T-helper 9 cell (primary cell): ENCODE measurements around the gene NANOG.
"Not testable (repeated sequence)": the region's sequence is repeated elsewhere in the genome, so short reads cannot be mapped to it uniquely, and the experiment has no call there.

Source experiments
- DNase-seq: peaks from one replicate; pipeline ENCODE4 v3.0.0-alpha.2; 2020
- total RNA-seq, 2 donors: gene quantifications; one replicate each; lab custom pipeline; 2026; lab: John Stamatoyannopoulos, UW

Gene NANOG
- total RNA-seq, result 0 reads per million in 2 donors

DNA sequence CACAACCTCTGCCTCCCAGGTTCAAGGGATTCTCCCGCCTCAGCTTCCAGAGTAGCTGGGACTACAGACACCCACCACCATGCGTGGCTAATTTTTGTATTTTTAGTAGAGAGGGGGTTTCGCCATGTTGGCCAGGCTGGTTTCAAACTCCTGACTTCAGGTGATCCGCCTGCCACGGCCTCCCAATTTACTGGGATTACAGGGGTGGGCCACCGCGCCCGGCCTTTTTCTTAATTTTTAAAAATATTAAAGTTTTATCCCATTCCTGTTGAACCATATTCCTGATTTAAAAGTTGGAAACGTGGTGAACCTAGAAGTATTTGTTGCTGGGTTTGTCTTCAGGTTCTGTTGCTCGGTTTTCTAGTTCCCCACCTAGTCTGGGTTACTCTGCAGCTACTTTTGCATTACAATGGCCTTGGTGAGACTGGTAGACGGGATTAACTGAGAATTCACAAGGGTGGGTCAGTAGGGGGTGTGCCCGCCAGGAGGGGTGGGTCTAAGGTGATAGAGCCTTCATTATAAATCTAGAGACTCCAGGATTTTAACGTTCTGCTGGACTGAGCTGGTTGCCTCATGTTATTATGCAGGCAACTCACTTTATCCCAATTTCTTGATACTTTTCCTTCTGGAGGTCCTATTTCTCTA is at the start of gene NANOG:
TSS of gene NANOG (plus strand) at position 519 of the 645 bp plus-strand sequence. CDS start 213 bp downstream, outside the sequence.
- not testable (repeated sequence) for DNase-seq

DNA sequence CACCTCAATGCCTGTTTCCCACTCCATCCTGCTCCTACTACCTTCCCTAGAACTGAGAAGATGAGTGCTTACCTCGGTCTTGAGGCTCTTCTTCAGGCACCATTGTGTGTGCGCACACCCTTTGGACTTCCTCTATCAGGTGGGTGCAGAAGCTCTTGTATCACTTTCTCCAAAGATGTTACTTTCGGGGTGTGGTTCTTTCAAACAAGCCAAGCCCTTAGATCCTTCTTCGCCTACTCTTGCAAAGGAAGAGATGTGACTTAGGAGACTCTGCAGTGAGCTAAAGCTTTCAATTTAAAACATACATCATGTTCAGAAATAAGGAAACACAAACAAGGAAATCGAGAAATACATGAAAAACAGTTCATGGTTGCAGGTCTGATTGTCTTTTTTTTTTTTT is 42.0 kb upstream of the NANOG start, which contains the start of gene CLEC4C:
TSS of gene CLEC4C (minus strand) at position 130 of the 400 bp plus-strand sequence. CDS start at position 103, 27 bp downstream.
- no peak for DNase-seq

DNA sequence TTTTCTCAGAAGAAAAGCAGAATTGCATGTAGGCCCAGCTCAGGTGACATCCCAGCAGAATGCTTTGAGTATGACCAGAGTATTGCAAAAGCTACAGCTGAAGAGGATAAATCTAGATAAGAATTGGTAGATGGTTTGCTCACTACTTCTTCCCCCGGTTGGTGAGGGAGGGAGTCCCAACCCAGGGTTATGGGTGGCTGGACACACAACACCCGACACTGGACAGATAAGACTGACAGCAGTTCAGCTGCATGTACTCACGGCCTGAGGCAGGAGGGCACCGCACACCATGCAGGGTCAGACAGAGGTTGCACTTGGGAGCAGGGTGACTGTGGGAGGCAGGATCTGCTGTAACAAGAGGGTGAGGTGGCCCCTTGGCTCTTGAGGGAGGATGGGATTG is 40.4 kb upstream of the NANOG start:
- DNase-seq, result no peak

DNA sequence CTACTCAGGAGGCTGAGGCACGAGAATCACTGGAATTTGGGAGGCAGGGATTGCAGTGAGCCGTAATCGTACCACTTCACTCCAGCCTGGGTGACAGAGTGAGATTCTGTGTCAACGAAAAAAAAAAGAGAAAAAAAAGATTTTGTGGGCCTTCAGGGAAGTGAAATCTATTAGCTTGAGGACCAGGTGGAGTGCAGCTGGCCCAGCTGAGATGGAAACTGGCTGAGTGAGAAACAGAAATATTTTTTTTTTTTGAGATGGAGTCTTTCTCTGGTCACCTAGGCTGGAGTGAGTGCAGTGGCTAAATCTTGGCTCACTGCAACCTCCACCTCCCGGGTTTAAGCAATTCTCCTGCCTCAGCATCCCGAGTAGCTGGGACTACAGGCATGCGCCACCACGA is 39.8 kb upstream of the NANOG start:
- no peak for DNase-seq

DNA sequence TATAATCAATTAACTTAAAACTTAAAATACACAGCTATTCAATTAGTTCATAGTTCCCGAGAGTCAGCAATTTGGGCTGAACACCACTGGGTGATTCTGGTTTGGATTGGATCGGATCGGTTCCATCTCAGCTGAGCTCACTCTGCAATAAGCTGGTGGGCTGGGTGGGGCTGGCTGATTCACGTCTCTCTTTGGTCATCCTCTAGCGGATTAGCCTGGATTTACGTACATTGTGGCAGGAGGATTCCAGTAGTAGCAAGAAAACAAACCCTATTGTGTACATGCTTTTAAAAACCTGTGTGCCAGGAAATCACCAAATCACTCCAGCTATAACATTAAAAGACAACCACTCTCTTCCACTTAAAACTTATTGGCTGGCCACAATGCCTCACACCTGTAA is 38.9 kb upstream of the NANOG start:
- no peak for DNase-seq

DNA sequence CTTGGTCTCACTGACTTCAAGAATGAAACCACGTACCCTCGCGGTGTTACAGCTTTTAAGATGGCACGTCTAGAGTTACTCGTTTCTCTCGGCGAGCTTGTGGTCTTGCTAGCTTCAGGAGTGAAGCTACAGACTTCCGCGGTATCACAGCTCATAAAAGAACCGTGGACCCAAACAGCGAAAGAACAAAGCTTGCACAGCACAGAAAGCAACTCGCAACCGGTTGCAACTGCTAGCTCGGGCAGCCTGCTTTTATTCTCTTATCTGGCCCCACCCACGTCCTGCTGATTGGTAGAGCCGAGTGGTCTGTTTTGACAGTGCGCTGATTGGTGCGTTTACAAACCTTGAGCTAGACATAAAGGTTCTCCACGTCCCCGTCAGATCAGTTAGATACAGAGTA is 37.8 kb upstream of the NANOG start:
- DNase-seq, result no peak

DNA sequence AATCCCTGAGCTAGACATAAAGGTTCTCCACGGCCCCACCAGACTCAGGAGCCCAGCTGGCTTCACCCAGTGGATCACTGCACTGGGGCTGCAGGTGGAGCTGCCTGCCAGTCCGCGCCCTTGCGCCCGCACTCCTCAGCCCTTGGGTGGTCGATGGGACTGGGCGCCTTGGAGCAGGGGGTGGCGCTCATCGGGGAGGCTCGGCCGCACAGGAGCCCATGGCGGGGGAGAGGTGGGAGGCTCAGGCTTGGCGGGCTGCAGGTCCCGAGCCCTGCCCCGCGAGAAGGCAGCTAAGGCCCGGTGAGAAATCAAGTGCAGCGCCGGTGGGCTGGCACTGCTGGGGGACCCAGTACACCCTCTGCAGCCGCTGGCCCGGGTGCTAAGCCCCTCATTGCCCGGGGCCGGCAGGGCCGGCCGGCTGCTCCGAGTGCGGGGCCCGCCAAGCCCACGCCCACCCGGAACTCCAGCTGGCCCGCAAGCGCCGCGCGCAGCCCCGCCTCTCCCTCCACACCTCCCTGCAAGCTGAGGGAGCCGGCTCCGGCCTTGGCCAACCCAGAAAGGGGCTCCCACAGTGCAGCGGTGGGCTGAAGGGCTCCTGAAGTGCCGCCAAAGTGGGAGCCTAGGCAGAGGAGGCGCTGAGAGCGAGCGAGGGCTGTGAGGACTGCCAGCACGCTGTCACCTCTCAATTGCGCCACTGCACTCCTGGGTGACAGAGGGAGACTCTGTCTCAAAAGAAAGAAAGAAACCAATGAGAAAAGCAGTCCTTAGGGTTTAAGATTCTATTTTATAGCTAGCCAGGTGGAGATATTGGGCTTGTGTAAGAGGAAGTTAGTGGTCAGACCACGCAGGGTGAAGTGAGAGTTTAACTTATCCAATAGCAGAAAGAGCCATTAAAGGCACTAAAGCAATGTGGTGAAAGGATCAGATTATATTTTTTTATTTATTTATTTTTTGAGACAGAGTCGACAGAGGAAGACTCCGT is 37.0 kb upstream of the NANOG start:
- DNase-seq, result not testable (repeated sequence)

DNA sequence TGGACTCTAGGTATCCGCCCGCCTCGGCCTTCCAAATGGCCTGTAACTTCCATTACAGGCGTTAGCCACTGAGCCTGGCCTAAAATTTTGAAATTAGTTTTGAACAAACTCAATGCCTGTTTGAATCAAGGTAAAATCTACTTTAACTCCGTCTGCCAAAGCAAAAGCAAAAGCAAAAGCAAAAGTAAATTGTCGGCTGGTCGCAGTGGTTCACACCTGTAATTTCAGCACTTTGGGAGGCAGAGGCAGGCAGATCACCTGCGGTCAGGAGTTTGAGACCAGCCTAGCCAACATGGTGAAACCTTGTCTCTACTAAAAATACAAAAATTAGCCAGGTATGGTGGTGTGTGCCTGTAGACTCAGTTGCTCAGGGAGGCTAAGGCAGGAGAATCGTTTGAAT is 33.5 kb upstream of the NANOG start:
- DNase-seq, result not testable (repeated sequence)

DNA sequence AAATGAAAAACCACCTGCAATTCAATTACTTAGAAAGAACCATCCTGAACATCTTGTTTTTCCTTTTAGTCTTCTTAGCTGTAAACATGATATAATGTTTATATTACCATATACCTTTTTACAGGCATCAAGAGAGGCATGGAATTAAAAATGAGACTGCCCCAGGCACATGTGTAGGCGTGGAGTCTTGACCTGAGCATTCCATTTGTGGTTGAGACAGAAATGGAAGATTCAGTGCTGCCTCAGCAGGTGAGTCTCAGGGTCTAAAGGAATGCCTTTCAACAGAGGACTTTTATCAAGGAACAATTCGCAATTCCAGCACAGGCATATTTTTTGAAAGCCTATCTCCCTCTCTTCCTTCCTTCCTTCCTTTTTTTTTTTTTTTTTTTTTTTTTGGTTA is 32.2 kb upstream of the NANOG start:
- no peak for DNase-seq

DNA sequence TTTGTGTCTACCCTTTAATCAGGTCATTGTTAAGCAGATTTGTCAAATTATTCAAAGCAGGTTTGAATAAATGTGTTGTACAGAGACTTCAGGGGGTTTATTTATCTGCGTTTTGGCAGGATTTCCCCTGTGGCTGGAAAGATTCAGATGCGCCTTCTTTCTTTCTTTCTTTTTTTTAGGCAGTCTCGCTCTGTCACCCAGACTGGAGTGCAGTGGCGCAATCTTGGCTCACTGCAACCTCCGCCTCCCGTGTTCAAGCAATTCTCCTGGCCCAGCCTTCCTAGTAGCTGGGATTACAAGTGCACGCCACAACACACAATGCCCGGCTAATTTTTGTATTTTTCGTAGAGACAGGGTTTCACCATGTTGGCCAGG is 30.4 kb upstream of the NANOG start:
- DNase-seq, result no peak

DNA sequence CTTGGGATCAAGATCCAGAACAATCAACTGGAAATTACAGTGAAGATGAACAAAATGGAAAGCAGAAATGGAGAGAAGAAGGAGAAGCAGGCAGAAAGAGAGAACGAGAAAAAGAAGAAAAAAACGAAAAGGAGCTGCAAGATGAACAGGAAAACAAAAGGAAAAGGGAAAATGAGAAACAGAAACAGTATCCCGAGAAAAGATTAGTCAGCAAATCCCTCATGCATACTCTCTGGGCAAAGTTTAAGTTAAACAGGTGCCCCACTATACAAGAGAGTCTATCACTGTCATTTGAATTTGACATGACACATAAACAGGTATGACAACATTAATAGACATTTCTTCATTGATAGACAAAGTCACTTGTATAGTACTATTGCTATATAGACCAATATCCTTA is 19.2 kb upstream of the NANOG start:
- no peak for DNase-seq

DNA sequence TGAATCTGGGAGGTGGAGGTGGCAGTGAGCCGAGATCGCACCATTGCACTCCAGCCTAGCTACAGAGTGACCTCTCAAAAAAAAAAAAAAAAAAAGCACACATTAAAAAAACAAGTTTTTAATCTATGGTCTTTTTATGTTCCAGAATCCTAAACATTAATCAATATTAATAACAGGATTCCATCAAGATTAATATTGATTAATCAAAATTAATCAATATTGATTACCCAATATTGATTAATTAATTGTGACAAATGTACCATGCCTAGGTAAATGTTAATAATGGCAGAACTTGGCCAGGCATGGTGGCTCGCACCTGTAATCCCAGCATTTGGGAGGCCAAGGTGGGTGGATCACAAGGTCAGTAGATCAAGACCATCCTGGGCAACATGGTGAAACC is 7.9 kb upstream of the NANOG start:
- no peak for DNase-seq

DNA sequence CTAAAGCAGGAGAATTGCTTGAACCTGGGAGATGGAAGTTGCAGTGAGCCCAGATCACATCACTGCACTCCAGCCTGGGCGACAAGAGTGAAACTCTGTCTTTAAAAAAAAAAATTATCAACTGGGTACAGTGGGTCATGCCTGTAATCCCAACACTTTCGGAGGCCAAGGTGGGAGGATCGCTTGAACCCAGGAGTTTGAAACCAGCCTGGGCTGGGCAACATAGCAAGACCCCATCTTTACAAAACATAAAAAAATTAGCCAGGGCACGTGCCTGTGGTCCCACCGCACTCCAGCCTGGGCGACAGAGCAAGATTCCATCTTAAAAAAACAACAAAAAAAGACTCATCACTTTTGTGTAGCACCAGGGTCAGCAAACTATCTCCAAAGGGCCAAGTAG is 7.1 kb upstream of the NANOG start:
- no peak for DNase-seq

DNA sequence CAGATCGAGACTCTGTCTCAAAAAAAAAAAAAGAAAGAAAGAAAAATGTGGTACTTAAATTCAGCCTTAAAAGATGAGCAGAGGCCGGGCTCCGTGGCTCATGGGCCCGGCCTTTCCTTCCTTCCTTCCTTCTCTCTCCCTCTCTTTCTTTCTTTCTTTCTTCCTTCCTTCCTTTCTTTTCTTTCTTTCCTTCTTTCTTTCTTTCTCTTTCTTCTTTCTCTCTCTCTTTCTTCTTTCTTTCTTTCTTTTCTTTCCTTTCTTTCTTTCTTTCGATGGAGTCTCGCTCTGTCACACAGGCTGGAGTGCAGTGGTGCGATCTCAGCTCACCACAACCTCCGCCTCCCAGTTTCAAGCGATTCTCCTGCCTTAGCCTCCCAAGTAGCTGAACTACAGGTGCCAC is 5.8 kb upstream of the NANOG start:
- DNase-seq, result not testable (repeated sequence)

DNA sequence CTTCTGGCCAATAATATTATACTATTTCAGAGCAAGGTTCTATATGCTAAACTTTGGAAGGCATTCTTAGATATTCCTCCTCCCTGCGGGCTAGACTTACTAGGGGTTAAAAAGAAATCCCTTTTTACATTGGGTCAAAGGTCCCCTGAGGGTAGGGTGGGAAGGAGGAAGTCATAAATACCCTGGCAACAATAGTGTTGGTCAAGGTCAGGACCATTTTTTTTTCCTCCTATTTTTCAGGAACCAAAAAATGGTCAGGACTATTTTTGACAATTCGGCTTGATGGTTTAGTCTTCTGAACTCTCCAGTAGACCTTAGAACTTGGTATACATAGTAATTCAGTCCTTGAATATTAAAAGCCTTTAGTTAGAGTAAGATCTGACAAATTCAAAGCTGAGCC is 4.5 kb upstream of the NANOG start:
- no peak for DNase-seq

DNA sequence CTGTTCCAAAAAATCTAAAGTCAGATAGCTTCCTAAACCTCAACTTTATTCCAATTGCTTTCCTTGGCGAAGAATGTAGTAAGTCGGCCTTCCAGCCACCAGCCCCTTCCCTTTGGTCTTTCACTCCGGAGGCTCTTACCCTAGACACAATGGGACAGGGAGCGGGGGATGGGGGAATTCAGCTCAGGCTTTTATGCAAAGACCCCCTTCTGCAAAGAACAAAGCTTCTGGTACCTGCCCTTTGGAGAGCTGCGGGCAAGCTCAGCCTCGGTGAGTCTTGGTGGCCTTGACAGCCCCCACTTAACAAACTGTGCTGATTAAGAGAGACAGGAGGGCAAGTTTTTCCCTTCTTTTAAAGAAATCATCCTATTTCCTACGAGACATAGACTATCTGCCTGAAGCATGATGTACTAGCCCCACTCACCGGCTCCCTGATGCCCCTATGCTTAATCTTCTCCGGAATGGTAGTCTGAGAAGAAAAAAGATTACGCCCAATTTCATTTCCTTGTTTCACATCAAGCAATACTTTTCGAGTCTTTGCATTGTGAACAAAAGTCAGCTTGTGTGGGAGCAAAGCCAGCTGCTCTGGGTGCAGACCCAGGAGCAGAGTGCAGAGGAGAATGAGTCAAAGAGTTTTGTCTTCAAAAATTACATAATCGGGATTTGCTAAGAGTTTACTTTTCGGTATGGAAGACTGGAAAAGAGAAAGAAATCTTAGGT is 1.5 kb upstream of the NANOG start:
- no peak for DNase-seq

DNA sequence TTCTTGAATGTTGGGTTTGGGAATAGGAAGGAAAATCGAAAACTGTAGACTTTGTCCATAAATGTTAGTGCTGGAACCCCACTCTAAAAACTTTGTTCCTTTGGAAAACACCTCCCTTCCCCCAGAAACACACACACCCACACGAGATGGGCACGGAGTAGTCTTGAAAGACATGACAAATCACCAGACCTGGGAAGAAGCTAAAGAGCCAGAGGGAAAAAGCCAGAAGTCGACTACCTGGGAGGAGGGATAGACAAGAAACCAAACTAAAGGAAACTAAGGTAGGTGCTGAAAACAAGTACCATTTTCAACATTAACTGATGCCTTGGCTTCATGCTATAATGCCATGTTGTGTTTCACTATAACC is 925 bp upstream of the NANOG start:
- no peak for DNase-seq

DNA sequence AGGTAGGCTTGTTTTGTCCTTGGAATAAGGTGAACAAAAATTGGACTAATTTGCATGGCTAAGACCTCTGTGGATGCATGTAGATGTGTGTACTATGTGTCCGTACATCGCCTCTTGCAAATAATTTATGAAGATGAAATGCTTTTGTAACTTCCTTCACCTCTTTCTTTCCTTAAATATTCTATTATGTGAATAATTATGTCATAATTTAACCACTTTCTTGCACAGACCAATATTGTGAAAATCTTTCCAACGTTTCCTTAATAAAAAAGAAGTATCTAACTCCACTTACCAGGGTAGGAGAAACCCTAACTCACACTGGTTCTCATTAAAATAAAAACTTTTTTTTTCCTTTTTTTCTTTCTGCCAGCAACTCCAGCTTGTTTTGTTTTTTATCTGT is 4.0 kb downstream of the NANOG start:
- no peak for DNase-seq

DNA sequence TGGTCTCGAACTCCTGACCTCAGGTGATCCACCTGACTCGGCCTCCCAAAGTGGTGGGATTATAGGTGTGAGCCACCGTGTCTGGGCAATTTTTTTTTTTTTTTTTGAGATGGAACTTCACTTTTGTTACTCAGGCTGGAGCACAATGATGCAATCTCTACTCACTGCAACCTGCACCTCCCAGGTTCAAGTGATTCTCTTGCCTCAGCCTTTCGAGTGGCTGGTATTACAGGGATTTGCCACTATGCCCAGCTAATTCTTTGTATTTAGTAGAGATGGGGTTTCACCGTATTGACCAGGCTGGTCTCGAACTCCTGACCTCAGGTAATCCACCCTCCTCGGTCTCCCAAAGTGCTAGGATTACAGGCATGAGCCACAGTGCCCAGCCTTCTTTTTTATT is 8.1 kb downstream of the NANOG start:
- not testable (repeated sequence) for DNase-seq

DNA sequence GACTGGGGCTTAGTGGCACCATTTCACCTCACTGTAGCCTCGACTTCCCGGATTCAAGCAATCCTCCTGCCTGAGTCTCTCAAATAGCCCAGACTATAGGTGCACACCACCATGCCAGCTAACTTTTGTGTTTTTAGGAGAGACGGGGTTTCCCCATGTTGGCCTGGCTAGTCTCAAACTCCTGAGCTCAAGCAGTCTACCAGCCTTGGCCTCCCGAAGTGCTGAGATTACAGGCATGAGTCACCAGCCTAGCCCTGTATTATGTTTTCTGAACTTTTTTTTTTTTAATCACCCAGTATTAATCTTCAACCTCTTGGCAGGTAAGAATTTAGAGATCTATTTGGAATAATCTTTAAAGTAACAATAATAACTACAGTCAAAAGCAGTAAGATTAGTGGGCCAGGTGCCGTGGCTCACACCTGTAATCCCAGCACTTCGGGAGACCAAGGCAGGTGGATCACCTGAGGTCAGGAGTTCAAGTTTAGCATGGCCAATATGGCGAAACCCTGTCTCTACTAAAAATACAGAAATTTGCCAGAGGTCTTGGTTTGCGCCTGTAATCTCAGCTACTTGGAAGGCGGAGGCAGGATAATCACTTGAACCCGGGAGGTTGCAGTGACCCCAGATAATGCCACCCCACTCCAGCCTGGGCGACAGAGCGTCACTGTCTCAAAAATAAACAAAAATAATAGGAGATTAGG is 8.6 kb downstream of the NANOG start:
- DNase-seq, result no peak

DNA sequence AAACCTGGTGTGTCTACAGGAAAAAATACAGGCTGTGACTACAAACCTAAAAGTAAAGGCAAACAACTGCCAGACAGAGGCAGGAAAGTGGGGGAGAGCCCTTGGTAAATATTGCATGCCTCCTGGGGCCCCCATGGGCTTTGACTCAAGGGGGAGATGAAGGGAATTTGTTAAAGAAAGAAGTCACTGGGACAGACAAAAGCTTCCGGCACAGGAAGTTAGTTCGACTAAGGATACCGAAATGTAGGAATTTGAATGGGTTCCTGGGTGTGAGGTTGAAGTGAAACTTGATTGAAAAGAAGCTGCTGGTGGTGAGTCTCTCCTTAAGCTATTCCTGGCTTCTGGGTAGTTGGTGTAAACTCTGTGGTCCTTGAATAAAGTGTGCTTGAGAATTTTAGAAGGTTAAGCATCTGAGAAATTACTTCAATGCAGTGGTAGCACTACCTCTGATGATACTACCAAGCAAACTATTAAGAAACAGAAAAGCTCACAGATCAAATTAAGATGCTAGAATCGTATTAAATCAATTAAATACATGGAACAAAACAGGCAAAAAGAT is 9.6 kb downstream of the NANOG start:
- not testable (repeated sequence) for DNase-seq

DNA sequence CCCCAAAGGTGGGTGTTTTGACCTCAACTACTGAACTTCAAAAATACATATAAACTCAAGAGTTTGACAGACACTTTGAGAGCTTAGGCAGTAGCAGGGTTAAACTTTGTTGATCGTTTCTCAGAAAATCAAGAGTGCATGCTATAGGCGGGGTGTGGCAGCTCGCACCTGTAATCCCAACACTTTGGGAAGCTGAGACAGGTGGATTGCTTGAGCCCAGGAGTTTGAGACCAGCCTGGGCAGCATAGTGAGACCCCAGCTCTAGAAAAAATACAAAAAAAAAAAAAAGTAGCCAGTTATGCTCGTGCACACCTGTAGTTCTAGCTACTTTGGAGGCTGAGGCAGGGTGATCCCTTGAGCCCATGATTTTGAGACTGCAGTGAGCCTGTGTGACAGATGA is 12.3 kb downstream of the NANOG start:
- no peak for DNase-seq
